Natural killer cell (primary cell): ENCODE measurements around the gene MGAT3. TPM values are rescaled to one million over a fixed set of nuclear protein-coding genes. Genes with fewer than 3 reads are reported as not detected.

Experiments used
- ATAC-seq, 3 donors: fragments of 150-1000 bp in 2 of 3; fragments of 200-7000 bp in 1 of 3; cut with Tn5 transposase; 1 replicate in 1 of 3; 2 replicates in 2 of 3; pipeline ENCODE4 v1.10.0; 2021; ENCODE audit warnings: mild to moderate bottlenecking in 2 of 3, moderate library complexity in 2 of 3
- DNase-seq, 2 donors: peaks; one replicate each; pipeline versions ENCODE4 v3.0.0 to v3.0.0-alpha.2; 2013 to 2021; ENCODE audit warnings: mixed read lengths in 1 of 2
- H3K27ac ChIP-seq: one replicate; pipeline ENCODE4 v1.5.1; 2013; ENCODE audit warnings: mild to moderate bottlenecking, low read length
- H3K27me3 ChIP-seq: one replicate; pipeline ENCODE4 v1.6.1; 2013; ENCODE audit warnings: low read length; ENCODE audit not compliant: control insufficient read depth, insufficient read depth
- H3K36me3 ChIP-seq: one replicate; pipeline ENCODE4 v1.6.1; 2013; ENCODE audit warnings: low read length; ENCODE audit not compliant: control insufficient read depth, insufficient read depth
- H3K4me1 ChIP-seq: one replicate; pipeline ENCODE4 v1.6.1; 2013; ENCODE audit warnings: low read length; ENCODE audit not compliant: control insufficient read depth, insufficient read depth
- H3K4me3 ChIP-seq: one replicate; pipeline ENCODE4 v1.5.1; 2013; ENCODE audit warnings: low read length
- H3K9me3 ChIP-seq: one replicate; pipeline ENCODE4 v1.6.1; 2013; ENCODE audit warnings: low read length; ENCODE audit not compliant: control insufficient read depth, insufficient read depth
- H3K27ac Mint-ChIP-seq, 2 donors: one replicate each; pipeline ENCODE4 v1.8.0; 2022; ENCODE audit warnings: mild to moderate bottlenecking in 2 of 2, mixed read lengths in 2 of 2, moderate library complexity in 1 of 2
- H3K27me3 Mint-ChIP-seq, 2 donors: one replicate each; pipeline ENCODE4 v1.8.0; 2022; ENCODE audit warnings: low read depth in 2 of 2, mixed read lengths in 2 of 2
- H3K36me3 Mint-ChIP-seq: one replicate; pipeline ENCODE4 v1.8.0; 2022; ENCODE audit warnings: mixed read lengths
- H3K4me1 Mint-ChIP-seq, 2 donors: one replicate each; pipeline ENCODE4 v1.8.0; 2022; ENCODE audit warnings: mixed read lengths in 2 of 2
- H3K4me3 Mint-ChIP-seq: one replicate; pipeline ENCODE4 v1.8.0; 2022; ENCODE audit warnings: mild to moderate bottlenecking, moderate library complexity, mixed read lengths
- H3K9me3 Mint-ChIP-seq, 2 donors: one replicate each; pipeline ENCODE4 v1.8.0; 2022; ENCODE audit warnings: mixed read lengths in 2 of 2
- WGBS: methylation state at CpG from one replicate; pipeline ENCODE4 v1.1.7; 2013; ENCODE audit warnings: missing lambda C conversion rate; ENCODE audit not compliant: insufficient coverage; 5-methylcytosine and 5-hydroxymethylcytosine counted together
- intact Hi-C: fragments of 100-400 bp; cut with micrococcal nuclease; formaldehyde crosslinking; loops from one replicate; pipeline ENCODE4 v1.14.2; 2022
- total RNA-seq, 4 donors: library from RNA; stranded (reverse); fragments of 120-200 nt in 1 of 4; gene quantifications; one replicate each; pipeline versions ENCODE4 v1.2.3 to v1.2.4, GENCODE V29; 2013 to 2022
- TF ChIP-seq, protein P1 (sequence below): fragments of 200-600 bp; IDR thresholded peaks from one replicate; pipeline ENCODE4 v1.8.0; 2022; ENCODE audit warnings: antibody characterized with exemption

MGAT3 gene
- total RNA-seq, 3 donors from 2014 or later (not counting 1 experiment from before 2014, with no cell fraction given) = 0.09 to 13.7 (median 0.11) TPM

GRCh38 chr22:39450258-39450955, 6.4 kb upstream of the MGAT3 start:
- peaks cover 50% of the 10 kb centered on the region for H3K4me1 ChIP-seq
- Mint-ChIP-seq H3K27ac (no peak overlapping the region), H3K4me1 (peaks cover 16 to 18% of the 10 kb centered on the region in 2 donors), H3K36me3 (peaks cover 1% of the 10 kb centered on the region), H3K9me3 (no peaks in the 10 kb centered on the region), H3K27me3 (peaks cover 10 to 21% of the 10 kb centered on the region in 2 donors), H3K4me3 (no peak overlapping the region)
- H3K36me3 ChIP-seq = no peaks in the 10 kb centered on the region
- H3K4me3 ChIP-seq = no peak overlapping the region
- ATAC-seq (no peak), DNase-seq (no peak)
- 92% methylated on average over 12 of the region's 13 CpGs for WGBS
- TF ChIP-seq, protein P1, sequence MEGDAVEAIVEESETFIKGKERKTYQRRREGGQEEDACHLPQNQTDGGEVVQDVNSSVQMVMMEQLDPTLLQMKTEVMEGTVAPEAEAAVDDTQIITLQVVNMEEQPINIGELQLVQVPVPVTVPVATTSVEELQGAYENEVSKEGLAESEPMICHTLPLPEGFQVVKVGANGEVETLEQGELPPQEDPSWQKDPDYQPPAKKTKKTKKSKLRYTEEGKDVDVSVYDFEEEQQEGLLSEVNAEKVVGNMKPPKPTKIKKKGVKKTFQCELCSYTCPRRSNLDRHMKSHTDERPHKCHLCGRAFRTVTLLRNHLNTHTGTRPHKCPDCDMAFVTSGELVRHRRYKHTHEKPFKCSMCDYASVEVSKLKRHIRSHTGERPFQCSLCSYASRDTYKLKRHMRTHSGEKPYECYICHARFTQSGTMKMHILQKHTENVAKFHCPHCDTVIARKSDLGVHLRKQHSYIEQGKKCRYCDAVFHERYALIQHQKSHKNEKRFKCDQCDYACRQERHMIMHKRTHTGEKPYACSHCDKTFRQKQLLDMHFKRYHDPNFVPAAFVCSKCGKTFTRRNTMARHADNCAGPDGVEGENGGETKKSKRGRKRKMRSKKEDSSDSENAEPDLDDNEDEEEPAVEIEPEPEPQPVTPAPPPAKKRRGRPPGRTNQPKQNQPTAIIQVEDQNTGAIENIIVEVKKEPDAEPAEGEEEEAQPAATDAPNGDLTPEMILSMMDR = no peak
- H3K27me3 ChIP-seq = no peaks in the 10 kb centered on the region
- no peak overlapping the region for H3K27ac ChIP-seq
- no peaks in the 10 kb centered on the region for H3K9me3 ChIP-seq
- intact Hi-C loops = no loop called here

- Mint-ChIP-seq H3K4me1 (peaks cover 12 to 15% of the 10 kb centered on the region in 2 donors), H3K27ac (no peak overlapping the region), H3K9me3 (no peaks in the 10 kb centered on the region), H3K36me3 (peaks cover 6% of the 10 kb centered on the region), H3K27me3 (peaks cover 18 to 30% of the 10 kb centered on the region in 2 donors), H3K4me3 (no peak overlapping the region)
- H3K9me3 ChIP-seq = no peaks in the 10 kb centered on the region
- ATAC-seq (peak in 2 of 3 donors; percentile 33 to 85), DNase-seq (no peak)
- peaks cover 7% of the 10 kb centered on the region for H3K27me3 ChIP-seq
- WGBS = 84% methylated on average over 6 of the region's 6 CpGs
- TF ChIP-seq, protein P1 = no peak
- H3K27ac ChIP-seq = no peak overlapping the region
- H3K4me1 ChIP-seq = peaks cover 33% of the 10 kb centered on the region
- no peaks in the 10 kb centered on the region for H3K36me3 ChIP-seq
- intact Hi-C loops = no loop called here
- no peak overlapping the region for H3K4me3 ChIP-seq
These were observed 4.1 kb upstream of the MGAT3 start for GRCh38 chr22:39452740-39453040.

DNA sequence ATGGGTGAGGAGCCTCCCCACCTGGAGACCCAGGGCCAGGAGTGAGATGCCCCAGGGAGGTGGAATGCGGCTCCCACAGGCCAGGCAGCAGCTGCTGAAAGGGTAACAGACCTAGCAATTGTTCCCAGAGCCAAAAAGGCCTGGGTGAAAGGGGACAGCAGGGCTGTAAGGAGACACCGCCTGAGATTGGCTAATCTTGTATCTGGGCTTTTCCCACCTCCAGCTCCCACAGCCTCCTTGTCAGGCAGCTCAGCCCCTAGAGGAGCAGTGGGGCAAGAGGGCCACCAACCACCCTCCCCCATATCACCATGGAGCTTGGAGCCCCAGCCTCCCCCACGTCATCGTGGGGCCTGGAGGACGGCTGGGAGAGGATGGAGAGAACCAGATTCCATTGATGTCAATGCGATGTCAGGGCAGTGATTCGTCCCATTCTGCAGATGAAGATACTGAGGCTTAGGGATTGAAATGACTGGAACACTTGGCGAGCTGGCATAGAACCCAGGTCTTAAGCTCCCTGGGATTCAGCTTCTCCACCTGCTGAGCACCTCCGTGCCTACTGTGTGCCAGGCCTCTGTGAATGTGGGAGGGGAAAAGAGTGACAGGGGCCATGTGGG, 2.9 kb upstream of the MGAT3 start:
- ATAC-seq (no peak), DNase-seq (no peak)
- H3K36me3 ChIP-seq = no peaks in the 10 kb centered on the region
- TF ChIP-seq, protein P1 = no peak
- H3K36me3 Mint-ChIP-seq = peaks cover 6% of the 10 kb centered on the region
- no peaks in the 10 kb centered on the region for H3K9me3 ChIP-seq
- H3K27me3 Mint-ChIP-seq = peaks cover 28 to 38% of the 10 kb centered on the region in 2 donors
- peaks cover 27% of the 10 kb centered on the region for H3K4me1 ChIP-seq
- no peak overlapping the region for H3K27ac ChIP-seq
- peaks cover 17% of the 10 kb centered on the region for H3K27me3 ChIP-seq
- H3K4me3 Mint-ChIP-seq = no peak overlapping the region
- 79% methylated on average over 9 of the region's 9 CpGs for WGBS
- no peak overlapping the region for H3K4me3 ChIP-seq
- intact Hi-C loops = no loop called here
- peaks cover 16 to 25% of the 10 kb centered on the region in 2 donors for H3K4me1 Mint-ChIP-seq
- no peaks in the 10 kb centered on the region for H3K9me3 Mint-ChIP-seq
- no peak overlapping the region for H3K27ac Mint-ChIP-seq
